A549 treated with ZK216348 at 1 μM for 4 hours (cell line): Measurements from ENCODE around the gene BRI3. TPM values are rescaled to one million over a fixed set of nuclear protein-coding genes. Genes with fewer than 3 reads are reported as not detected.

ENCODE experiments used
- total RNA-seq: library from RNA; stranded (reverse); fragments of 200-300 nt; extraction: Qiagen RNA extraction; gene quantifications from 5 replicates; pipeline ENCODE4 v1.2.3, GENCODE V29; 2022; ENCODE audit warnings: low read depth

The BRI3 gene
- 120 to 188 TPM (median 162 TPM) in 5 replicates for total RNA-seq

GRCh38 chr7:98280791-98281756 is at the start of gene BRI3:
TSS of gene BRI3 (plus strand) at chr7:98281686. CDS start at chr7:98281796, 110 bp downstream.

GRCh38 chr7:98251601-98252424 is 29.7 kb upstream of the BRI3 start, which contains the start of gene TECPR1:
TSS of gene TECPR1 (minus strand) at chr7:98252232. CDS start at chr7:98246146, 6,086 bp downstream.

Other genes with a start within 250 kb of the BRI3 start
- gene LMTK2, start 174.8 kb upstream of the BRI3 start, total RNA-seq, result 8.0 to 12.3 TPM (median 9.3 TPM) in 5 replicates
- 0.36 to 0.56 TPM (median 0.53 TPM) in 4 of 5 replicates, not detected in the other for gene BHLHA15, start 70.2 kb upstream of the BRI3 start, total RNA-seq
- 3.5 to 12.3 TPM (median 7.6 TPM) in 5 replicates for gene TECPR1, start 29.5 kb upstream of the BRI3 start, total RNA-seq
- gene BAIAP2L1, start 119.4 kb downstream of the BRI3 start, total RNA-seq, result 47.0 to 56.0 TPM (median 51.7 TPM) in 5 replicates